A549 (cell line): Measurements from ENCODE around the gene AKAP8.

ENCODE experiments used
- BHLHE40 ChIP-seq: IDR thresholded peaks from 2 replicates; pipeline ENCODE4 v1.6.1; 2012; ENCODE audit warnings: low read depth, low read length, inconsistent platforms
- CTCF ChIP-seq: fragments of >200 bp; sonication (Bioruptor Twin); formaldehyde crosslinking; IDR thresholded peaks from 3 replicates; pipeline ENCODE4 v1.5.1; 2016
- HMGXB4 ChIP-seq: fragments of 250-450 bp; sonication (Bioruptor Pico); IDR thresholded peaks from 2 replicates; pipeline ENCODE4 v1.5.0; 2021; ENCODE audit warnings: mild to moderate bottlenecking, moderate library complexity, borderline replicate concordance
- KDM1A ChIP-seq: fragments of 200-600 bp; sonication (generic); IDR thresholded peaks from 2 replicates; pipeline ENCODE4 v1.6.1; 2016; ENCODE audit warnings: low read depth, mild to moderate bottlenecking
- MAFK ChIP-seq: fragments of 450-650 bp; IDR thresholded peaks from 2 replicates; pipeline ENCODE4 v1.6.1; 2014; ENCODE audit not compliant: partially characterized antibody
- MAX ChIP-seq: IDR thresholded peaks from 2 replicates; pipeline ENCODE4 v1.6.1; 2012
- POLR2A ChIP-seq: IDR thresholded peaks from 2 replicates; pipeline ENCODE4 v1.6.1; 2012; ENCODE audit warnings: mild to moderate bottlenecking, low read length
- SMC3 ChIP-seq: fragments of >200 bp; sonication (Bioruptor Twin); formaldehyde crosslinking; IDR thresholded peaks from 3 replicates; pipeline ENCODE4 v1.6.1; 2018; ENCODE audit warnings: inconsistent platforms

DNA sequence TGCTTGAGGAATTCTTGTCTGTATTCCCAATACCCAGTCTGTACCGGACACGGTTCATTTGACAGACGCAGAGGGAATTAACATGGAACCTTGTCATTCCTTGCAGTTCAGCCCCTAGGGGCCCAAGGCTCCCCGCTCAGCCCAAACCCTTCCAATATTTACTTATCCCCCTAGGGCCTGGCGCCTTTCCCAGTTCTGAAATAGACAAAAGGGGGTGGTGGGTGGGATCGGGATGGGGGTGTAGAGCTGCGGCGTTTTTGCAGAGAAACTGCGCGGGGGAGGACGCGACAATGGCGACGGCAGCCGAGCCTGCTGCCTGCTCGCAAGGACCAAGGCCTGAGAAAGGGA is 38.6 kb upstream of the AKAP8 start:
- TF ChIP-seq KDM1A: no peak
- TF ChIP-seq CTCF: no peak
- TF ChIP-seq MAX: no peak
- TF ChIP-seq BHLHE40: no peak
- no peak for TF ChIP-seq MAFK
- no peak for TF ChIP-seq SMC3
- no peak for TF ChIP-seq POLR2A
- TF ChIP-seq HMGXB4 (CRISPR knock-in tag): no peak
